ENCODE results near the gene CKAP4.
"Not testable (repeated sequence)": the region's sequence is repeated elsewhere in the genome, so short reads cannot be mapped to it uniquely, and the experiment has no call there.

Gene CKAP4, protein sequence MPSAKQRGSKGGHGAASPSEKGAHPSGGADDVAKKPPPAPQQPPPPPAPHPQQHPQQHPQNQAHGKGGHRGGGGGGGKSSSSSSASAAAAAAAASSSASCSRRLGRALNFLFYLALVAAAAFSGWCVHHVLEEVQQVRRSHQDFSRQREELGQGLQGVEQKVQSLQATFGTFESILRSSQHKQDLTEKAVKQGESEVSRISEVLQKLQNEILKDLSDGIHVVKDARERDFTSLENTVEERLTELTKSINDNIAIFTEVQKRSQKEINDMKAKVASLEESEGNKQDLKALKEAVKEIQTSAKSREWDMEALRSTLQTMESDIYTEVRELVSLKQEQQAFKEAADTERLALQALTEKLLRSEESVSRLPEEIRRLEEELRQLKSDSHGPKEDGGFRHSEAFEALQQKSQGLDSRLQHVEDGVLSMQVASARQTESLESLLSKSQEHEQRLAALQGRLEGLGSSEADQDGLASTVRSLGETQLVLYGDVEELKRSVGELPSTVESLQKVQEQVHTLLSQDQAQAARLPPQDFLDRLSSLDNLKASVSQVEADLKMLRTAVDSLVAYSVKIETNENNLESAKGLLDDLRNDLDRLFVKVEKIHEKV

DNA sequence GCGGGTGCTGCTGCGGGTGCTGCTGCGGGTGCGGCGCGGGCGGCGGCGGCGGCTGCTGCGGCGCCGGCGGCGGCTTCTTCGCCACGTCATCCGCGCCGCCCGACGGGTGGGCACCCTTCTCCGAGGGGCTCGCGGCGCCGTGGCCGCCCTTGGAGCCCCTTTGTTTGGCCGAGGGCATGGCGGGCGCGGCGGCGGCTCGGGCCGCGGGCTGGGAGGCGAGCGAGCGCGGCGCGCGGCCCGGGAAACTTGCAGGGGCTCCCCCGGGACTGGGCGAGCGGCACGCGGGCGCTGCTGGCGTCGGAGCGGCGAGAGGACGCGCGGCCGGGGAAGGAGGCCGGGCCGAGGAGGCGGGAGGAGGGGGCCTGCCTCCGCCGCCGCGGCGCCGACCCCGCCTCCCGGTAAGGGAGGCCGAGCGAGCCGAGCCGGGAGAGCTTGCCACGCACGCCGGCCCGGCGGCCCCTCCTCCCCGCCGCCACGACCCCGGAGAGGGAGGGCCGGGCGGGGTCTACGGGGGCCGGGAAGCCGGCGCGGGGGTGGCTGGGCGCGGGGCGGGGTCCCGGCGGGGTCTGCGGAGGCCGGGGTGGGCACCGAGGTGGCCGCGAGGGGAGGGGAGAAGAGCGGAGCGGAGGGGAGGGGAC is at the start of gene CKAP4:
CKAP4 (minus strand) TSS at position 347 of the 638 bp plus-strand sequence; CDS start at position 178, 169 bp downstream.
- DNase-seq (ENCODE audit: low spot score): peak; percentile 50

DNA sequence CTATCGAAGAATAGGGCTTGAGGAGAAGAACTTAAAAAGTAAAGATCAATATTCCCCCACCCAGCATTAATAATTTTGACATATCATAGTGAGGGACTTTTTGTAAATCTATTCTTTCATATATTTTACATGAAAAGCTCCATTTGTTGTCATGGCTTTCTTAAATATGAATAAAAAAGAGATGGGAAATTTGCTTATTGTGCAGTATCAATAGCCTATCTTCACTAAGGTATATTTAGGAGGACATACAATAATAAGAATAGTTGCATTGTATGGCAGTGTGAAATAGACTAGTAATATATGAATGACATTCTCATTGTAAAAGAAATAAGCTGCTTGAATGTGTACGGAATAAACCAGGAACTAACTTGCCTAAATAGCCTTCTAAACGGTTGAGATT is 49.3 kb upstream of the CKAP4 start:
- no peak for DNase-seq (ENCODE audit: low spot score)

DNA sequence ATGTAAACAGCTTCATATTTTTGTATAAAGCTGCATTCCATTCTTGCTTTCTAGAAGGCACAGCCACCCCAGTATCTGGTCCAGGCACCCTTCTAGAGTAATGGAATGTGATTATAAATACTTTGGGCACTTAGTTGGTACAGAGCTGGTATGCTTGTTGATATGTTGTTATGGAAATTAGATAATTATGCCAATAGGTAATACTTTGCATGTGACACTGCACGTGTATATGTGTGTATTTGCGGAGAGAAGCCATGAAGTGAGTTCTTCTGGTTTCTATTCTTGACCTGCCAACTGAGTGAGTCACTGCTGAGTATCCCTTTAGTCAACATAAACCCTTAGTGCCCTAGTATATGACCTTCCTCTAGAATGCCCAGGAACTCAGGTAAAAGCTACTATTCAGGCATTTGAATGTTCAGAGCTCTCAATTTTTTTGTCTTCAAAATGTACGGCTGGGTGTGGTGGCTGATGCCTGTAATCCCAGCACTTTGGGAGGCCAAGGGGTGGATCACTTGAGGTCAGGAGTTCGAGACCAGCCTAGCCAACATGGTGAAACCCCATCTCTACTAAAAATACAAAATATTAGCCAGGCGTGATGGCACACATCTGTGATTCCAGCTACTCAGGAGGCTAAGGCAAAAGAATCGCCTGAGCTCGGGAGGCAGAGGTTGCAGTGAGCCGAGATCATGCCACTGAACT is 48.5 kb upstream of the CKAP4 start:
- no peak for DNase-seq (ENCODE audit: low spot score)

DNA sequence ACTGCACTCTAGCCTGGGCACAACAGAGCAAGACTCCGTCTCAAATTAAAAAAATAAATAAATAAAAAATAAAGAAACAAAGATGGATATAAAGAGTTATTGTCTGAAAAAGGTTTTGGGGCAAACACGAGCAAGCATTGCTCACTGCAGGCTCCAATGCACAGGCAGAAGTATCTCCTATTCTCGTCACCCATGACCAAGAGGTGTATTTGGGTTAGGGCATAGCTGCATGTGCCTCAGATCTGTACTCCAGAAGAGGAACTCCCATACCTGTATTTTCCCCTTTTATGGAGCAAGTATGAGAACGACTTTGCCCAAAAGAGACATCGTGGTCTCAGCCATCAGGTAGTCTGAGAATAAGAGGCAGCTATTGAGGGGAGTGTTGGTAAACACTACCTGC is 44.5 kb upstream of the CKAP4 start:
- no peak for DNase-seq (ENCODE audit: low spot score)

DNA sequence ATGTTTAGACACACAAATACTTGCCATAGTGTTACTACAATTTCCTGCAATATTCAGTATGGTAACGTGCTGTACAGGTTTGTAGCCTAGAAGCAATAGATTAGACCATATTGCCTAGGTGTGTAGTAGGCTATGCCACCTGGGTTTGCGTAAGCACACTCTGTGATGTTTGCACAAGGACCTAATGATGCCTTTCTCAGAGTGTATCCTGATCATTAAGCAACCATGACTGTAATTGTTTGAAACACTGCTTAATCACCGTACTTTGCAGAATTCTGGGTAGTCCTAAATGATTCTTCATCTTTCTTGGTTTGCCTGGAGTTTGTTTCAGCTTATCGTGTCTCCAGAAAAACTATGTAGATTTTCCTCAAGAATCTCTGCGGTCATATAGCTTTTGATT is 43.5 kb upstream of the CKAP4 start:
- DNase-seq (ENCODE audit: low spot score): no peak

DNA sequence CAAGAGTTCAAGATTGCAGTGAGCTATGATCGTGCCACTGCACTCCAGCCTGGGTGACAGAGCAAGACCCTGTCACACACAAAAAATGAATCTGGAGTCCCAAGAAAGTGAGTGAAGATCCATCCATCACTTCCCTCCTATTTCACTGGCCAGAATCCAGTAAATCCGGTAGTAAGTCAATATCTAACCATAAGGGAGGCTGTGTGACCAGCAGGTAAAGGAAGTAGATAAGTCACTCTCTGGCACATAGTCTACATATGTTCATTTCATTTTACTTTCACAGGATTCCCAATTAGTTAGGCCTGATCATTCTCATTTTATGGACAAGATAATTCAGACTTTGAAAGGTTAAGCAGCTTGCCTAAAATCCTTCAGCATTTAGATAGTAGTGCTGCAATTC is 42.8 kb upstream of the CKAP4 start:
- DNase-seq (ENCODE audit: low spot score): no peak

DNA sequence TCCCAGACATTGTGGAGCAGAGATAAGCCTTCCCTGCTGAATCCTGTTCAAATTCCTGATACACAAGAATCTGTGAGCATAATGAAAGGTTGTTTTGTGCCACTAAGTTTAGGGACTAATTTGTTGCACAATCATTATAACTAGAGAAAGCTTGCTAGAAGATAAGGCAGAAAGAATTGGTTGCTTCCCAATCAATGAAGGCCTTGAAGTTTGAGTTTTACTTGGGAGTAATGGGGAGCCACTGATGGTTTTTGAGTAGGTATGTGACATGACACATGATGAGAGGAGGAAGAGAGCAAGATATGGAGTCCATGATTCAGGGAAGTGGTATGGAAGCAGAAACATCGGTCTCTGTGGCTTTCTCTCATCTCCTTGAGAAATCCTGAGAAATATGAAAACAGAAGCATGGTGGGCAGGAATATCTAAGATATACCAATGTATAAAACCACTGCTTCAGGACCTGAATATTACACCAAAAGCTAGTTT is 41.4 kb upstream of the CKAP4 start:
- DNase-seq (ENCODE audit: low spot score): no peak

DNA sequence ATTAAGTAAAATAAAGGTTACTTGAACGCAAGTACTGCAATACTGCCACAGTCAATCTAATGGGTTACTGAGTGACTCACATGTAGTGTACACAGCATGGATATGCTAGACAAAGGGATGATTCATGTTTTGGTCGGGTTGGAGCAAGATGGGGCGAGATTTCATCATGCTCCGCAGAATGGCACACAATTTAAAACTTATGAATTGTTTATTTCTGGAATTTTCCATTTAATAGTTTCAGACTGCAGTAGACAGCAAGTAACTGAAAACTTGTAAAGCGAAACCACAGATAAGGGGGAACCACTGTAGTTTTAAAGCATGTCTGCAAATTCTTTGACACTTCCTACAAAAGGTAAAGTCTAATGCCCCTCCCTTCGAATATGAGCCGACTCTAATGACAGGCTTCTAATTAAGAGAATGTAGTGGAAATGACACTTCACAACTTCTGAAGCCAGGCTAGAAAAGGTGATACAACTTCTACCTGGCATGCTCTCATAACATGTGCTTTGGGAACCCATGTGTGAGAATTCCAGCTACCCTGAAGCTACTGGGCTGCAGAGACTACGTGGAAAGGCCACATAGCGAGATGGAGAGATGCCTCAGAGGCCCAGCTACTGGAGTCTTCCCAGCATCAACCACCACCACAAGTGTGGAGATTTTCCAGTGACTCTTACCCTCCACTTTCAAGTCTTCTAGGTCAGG is 40.8 kb upstream of the CKAP4 start:
- no peak for DNase-seq (ENCODE audit: low spot score)

DNA sequence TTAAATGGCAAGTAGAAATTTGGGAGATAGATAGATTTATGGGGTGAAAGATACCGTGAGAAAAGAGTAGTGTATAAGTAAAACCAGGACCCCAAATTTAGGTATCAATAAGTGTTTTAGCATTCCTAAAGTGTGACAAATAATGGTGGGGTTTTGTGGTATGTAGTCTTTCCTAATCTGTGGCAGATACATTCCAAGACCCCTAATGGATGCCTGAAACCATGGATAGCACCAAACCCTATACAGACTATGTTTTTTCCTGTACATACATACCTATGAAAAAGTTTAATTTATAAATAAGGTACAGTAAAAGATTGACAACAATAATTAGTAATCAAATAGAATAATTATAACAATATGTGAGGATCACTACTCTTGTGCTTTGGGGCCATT is 40.3 kb upstream of the CKAP4 start:
- no peak for DNase-seq (ENCODE audit: low spot score)

DNA sequence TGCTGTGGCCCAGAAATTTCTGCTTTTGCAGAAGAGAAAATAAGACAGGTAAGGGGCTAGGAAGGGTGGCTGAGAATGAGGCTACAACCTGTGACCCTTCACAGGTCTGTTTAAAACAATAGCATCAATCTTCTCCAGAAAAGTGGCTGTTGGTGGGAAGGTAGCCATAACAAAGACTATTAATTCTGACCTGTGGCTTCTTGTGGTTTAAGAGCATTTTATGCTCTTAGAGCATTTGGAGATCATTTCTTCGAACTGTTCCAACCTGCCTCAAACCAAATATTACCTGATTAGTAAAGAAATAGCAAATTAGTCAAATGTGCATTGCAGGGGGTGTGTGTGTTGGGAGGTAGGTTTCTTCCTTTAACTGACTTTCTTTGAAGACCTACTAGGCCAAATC is 39.5 kb upstream of the CKAP4 start:
- DNase-seq (ENCODE audit: low spot score): no peak

DNA sequence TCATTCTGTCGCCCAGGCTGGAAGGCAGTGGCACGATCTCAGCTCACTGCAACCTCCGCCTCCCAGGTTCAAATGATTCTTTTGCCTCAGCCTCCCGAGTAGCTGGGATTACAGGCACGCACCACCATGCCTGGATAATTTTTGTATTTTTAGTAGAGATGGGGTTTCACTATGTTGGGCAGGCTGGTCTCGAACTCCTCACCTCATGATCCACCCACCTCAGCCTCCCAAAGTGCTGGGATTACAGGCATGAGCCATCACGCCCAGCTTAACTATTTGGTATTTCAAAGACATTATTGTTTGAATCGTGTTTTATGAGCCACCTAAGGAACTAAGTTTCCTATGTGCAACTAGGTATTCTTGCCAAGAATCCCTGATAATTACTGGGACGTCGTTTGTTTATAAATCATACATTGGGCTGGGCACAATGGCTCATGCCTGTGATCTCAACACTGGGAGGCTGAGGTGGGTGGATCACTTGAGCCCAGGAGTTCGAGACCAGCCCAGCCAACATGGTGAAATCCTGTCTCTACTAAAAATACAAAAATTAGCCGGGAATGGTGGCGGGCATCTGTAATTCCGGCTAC is 38.8 kb upstream of the CKAP4 start:
- DNase-seq (ENCODE audit: low spot score): not testable (repeated sequence)

DNA sequence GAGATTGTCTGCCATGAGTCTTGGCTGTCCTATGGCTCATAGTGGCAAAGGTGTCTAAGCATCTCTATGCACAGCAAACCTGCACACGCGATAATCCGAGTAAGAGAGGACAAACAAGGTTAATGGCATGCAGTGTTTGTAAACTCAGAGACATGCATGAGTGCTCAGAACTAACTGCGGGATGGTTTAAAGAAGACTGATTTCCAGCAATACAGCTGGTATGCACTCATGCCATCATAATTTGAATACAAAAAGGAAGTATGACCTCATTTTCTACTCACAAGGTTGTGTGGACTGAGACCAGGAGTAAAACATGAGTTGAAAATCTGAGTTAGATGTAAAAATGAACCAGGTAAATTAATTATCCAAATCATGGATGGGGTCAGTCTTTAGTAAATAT is 38.2 kb upstream of the CKAP4 start:
- no peak for DNase-seq (ENCODE audit: low spot score)

DNA sequence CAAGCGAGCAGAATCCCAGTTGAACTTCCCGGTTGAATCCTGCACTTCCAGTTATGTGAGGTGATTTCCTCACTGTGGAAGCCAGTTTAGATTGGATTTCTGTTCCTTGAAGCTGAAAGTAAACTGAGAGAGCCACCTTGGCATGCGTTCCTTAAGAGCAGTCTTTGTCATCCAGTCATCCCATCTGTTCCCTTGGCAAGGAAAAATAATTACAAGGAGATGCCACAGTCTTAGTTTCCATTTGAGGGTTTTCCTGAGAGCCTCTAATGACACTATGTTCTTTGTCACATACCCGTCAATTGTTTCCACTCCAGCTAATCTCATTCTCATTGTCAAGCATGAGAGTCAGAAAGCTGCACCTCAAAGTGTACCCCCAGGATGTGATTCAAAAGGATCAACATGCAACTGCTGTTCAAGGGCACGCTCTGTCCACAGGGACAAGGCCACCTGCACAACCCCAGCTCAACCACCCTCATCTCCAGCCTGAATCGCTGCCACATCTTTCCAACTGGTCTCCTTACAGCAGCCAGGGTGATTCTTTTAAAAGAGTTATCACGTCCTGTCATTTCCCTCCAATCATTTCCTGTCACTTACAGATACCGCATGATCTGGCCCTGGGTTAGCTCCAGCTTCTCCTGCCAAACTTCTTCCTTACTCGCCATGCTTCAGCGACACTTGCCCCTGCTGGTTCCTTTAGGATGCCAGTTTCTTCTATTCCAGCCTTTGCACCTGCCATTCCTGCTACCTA is 36.7 kb upstream of the CKAP4 start:
- DNase-seq (ENCODE audit: low spot score): no peak

DNA sequence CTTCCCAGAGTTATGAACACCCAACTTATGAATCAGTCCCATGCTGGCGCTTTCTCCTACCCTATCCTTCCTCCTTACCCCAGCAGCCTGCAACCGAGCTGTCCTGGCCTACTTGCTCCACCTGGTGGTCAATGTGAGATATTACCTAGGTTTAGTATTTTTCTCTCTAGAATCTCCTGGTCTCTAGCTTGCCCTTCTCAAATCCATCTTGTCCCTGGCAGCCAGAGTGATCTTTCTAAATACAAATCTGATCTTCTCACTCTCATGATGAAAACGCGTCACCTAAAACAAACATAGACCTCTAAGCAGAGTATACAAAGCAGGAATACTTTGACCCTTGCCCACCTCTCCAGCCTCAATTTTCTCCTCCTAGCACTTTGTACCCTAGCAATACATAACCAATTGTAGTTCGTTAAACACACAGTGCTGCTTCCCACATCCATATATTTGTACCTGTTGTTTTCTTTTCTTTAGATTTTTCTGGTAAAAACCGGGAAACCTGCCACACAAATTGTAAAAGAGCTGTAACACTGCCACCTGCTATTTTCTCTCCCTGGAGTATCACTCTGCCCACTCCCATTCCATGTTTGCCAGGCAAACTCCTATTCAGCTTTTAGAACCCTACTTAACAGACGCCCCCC is 34.8 kb upstream of the CKAP4 start:
- DNase-seq (ENCODE audit: low spot score): peak; percentile 55

DNA sequence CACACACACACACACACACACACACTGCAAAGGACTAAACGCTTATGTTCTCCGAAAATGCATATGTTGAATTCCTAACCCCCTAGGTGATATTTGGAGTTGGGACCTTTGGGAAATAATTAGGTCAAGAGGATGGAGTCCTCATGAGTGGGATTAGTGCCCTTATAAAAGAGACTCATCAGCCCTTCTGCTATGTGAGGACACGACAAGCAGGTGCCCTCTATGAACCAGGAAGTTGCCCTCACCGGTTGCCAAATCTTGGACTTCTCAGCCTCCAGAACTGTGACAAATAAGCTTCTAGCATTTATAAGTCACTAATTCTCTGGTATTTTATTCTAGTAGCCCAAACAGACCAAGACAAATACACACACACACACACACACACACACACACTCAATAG is 34.0 kb upstream of the CKAP4 start:
- DNase-seq (ENCODE audit: low spot score): no peak

DNA sequence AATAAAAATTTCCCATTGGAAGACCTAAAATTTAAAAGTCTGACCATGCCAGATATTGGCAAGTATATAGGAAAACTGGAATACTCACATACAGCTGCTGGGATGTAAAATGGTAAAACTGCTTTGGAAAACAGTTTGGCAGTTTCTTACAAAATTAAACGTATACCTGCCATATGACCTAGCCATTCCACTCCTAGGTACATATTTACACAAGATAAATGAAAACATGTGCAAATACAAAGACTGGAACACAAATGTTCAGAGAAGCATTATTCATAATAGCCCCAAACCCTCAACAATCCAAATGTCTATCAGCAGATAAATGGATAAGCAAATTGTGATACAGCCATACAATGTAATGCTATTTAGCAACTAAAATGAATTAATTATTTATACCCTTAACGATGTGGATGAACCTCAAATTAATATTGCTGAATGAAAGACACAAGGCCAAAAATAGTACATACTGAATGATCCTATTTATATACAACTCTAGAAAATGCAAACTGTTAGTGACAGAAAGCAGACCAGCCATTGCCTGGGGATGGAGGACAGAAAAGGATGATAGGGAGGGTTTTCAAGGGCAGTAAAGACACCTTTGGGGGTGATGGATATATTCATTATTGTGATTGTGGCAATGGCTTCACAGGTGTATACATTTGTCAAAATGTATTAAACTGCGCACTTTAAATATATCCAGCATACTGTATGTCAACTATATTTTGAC is 33.4 kb upstream of the CKAP4 start:
- no peak for DNase-seq (ENCODE audit: low spot score)

DNA sequence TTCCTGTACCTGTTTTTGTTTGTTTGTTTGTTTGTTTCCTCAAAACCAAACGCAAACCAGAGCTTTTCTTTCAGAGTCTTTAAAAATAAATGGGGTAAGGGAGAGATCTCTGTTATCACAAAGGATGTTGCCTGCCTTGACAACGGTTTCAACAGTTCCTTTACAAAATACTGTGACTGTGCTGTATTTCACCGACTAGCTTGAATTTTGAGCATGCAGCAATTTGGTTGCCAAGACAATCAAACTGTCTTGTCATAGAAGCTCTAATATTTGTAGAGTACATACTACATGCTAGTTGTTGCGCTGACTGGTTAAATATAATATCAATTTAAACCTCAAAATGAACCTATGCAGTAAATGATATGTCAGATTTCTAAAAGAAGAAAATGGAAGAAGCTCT is 32.3 kb upstream of the CKAP4 start:
- DNase-seq (ENCODE audit: low spot score): no peak

DNA sequence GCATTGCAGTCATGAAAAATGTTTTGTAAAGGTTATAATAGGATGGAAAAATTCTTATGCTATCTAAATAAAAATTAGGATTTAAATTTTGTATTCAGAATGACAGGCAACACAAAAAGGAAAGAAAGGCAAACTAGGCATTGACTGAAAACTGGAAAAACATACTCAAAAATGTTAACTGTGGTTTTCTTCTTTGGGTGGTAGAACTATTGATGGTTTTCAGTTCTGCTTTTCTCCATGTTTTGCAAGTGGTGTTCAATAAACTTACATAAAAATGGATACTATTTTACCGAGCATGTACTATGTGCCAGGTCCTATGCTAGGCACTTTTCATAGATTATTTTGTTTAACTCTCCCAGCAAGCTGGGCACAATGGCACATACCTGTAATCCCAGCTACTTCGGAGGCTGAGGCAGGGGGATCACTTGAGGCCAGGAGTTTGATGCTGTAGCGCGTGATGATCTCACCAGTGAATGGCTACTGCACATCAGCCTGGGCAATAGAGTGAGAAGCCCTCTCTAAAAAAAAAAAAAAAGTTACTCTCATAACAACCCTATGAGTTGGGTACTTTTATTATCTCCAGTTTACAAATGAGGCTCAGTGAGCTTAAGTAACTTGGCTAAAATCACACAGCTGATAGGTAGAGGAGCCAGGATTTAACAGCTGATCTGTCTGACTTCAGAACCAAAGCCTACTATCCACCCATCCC is 28.4 kb upstream of the CKAP4 start:
- no peak for DNase-seq (ENCODE audit: low spot score)

DNA sequence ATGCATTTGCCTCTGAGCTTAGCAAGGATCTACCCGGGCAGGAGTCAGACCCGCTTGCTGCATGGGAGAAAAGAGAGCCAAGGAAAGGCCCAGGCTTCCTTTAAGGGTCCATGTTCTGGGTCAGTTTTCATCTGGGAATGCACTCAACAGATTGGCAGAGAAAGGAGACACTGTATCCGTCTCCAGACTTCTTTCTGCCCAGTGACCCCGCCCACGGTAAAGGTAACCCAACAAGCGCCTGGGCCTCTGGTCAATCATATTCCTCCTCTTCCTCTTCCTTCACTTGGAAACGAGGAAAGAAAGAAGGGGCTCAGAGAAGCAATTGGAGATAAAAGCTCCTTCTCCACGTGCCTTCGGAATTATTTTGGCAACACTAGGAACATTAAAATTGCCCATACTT is 27.6 kb upstream of the CKAP4 start:
- no peak for DNase-seq (ENCODE audit: low spot score)

All from CD4-positive, alpha-beta T cell treated with Interleukin-15 for 4 hours (primary cell).